ENCODE measurements around the gene TMEM253.

- TF ChIP-seq CTCF (IDR thresholded peaks at IDR 0.05) (no peak), POLR2A (IDR thresholded peaks at IDR 0.05) (no peak)
Observed at GRCh38 chr14:21078726-21079125, 22.1 kb upstream of the TMEM253 start.

Measured in lower leg skin (tissue), 3 donors.